GM19193 (cell line): ENCODE data around the gene CACNG3.

Experiments
- POLR2A ChIP-seq: IDR thresholded peaks from 4 replicates; pipeline ENCODE4 v1.6.1; 2011; ENCODE audit not compliant: insufficient read depth, insufficient read length; ENCODE audit errors: extremely low read depth

CACNG3 gene

DNA sequence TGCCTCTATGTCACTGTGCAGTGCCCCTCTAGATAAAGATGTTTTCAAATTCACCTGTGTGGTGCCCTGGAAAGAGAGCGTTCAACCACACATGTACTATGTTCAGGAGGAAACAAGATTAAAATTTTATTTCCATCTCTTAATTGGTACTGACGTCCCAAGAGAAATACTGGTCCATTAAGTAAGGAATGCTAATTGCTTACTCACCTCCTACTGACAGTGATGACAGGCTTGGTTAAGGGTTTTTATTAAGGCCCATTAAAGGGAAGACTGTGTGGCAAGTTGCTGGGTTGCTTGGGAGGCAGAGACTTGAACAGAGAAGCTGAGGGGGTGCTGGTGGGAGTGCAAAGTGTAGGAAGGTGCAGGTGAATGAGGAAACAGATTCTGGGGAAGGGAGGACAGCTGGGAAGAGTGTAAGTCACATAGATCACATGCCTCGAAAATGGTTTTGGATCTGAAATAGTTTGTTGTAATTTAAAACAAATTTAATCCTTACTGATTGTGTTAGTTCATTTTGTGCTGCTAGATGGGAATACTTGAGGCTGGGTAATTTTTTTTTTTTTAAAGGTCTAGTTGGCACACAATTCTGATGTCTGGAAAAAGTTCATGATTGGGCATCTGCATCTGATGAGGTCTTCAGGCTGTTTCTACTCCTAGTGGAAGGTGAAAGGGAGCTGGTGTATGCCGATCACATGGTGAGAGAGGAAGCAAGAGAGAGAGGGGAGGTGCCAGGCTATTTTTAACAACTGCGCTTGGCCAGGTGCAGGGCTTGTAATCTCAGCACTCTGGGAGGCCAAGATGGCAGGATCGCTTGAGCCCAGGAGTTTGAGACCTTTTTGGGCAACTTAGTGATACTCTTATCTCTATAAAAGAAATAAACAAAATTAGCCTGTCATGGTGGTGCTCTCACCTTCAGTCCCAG is 140.5 kb downstream of the CACNG3 start:
- TF ChIP-seq POLR2A: no peak

DNA sequence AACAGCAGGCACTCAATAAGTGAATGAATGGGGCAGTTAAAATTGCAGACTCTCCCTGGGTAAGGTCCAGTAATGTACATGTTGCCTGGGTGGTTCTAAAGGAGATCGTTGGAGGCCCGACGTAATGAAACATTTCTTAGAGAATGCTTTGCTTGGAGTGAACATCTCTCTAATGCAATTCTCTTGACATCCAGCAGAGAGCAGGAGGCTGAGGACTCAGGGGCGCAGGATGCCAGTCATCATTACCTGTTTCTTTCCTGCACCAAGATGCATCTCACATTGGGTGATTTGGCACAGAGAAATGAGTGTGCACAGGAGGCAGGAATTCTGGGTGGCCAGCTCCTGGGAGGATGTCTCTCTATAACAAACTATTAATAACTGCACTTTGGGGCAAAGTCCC is 152.9 kb downstream of the CACNG3 start:
- no peak for TF ChIP-seq POLR2A
